ENCODE results near the gene SCG5.

DNA sequence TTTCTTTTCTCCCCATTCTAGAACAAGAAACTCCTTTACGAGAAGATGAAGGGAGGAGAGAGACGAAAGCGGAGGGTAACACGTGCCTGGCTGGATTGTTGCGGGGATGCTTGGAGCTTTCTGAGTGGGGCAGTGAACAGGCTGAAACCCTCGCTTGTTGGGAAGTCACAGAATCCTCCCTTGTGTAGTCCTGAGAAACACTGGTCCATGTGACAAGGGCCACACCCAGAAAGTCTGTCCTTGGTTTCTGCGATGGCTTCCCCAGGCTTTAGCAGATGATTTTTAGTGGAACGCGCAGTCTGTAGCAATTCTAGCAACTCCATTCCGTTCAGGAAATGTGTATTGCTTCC lies 50.2 kb downstream of the SCG5 start:
- TF ChIP-seq EZH2 (IDR thresholded peaks at IDR 0.05; ENCODE audit: borderline replicate concordance, low read depth, low read length, severe bottlenecking) (no peak), POLR2A (IDR thresholded peaks at IDR 0.05; ENCODE audit: low read depth, low read length) (no peak), POLR2AphosphoS5 (IDR thresholded peaks at IDR 0.05; ENCODE audit: insufficient read depth, low read depth, low read length) (no peak), FOS (IDR thresholded peaks at IDR 0.05; ENCODE audit: borderline replicate concordance, insufficient read depth, low read length) (no peak), MYC (IDR thresholded peaks at IDR 0.05; ENCODE audit: low read depth, low read length) (no peak), JUN (IDR thresholded peaks at IDR 0.05; ENCODE audit: borderline replicate concordance, insufficient read depth, insufficient read length, low read depth) (no peak), GATA2 (IDR thresholded peaks at IDR 0.05; ENCODE audit: insufficient read depth, insufficient read length, low read depth, low read length) (no peak)
- TF ChIP-seq, protein P1, sequence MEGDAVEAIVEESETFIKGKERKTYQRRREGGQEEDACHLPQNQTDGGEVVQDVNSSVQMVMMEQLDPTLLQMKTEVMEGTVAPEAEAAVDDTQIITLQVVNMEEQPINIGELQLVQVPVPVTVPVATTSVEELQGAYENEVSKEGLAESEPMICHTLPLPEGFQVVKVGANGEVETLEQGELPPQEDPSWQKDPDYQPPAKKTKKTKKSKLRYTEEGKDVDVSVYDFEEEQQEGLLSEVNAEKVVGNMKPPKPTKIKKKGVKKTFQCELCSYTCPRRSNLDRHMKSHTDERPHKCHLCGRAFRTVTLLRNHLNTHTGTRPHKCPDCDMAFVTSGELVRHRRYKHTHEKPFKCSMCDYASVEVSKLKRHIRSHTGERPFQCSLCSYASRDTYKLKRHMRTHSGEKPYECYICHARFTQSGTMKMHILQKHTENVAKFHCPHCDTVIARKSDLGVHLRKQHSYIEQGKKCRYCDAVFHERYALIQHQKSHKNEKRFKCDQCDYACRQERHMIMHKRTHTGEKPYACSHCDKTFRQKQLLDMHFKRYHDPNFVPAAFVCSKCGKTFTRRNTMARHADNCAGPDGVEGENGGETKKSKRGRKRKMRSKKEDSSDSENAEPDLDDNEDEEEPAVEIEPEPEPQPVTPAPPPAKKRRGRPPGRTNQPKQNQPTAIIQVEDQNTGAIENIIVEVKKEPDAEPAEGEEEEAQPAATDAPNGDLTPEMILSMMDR (IDR thresholded peaks at IDR 0.05; ENCODE audit: extremely low read depth in 1 of 2, insufficient read depth in 1 of 2, low read depth in 1 of 2, low read length in 2 of 2) = no peak
- TF ChIP-seq, protein P2, sequence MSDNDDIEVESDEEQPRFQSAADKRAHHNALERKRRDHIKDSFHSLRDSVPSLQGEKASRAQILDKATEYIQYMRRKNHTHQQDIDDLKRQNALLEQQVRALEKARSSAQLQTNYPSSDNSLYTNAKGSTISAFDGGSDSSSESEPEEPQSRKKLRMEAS (IDR thresholded peaks at IDR 0.05; ENCODE audit: insufficient read depth, insufficient read length) = no peak
